HEK293T (cell line): ENCODE data around the gene MEGF6.

Source experiments
- CTCF ChIA-PET: fragments of 350-600 bp; formaldehyde crosslinking; extraction: SDS; loops from one replicate; lab custom pipeline; 2021; ENCODE audit warnings: antibody characterized with exemption, inconsistent platforms; lab: Yijun Ruan, JAX
- POLR2A ChIA-PET: fragments of 350-600 bp; formaldehyde crosslinking; extraction: SDS; loops from one replicate; lab custom pipeline; 2020; ENCODE audit warnings: antibody characterized with exemption, inconsistent platforms; lab: Yijun Ruan, JAX
- DNase-seq: peaks from one replicate; pipeline ENCODE4 v3.0.0; 2012; ENCODE audit warnings: mixed read lengths; ENCODE audit errors: extremely low spot score
- ARNT ChIP-seq: fragments of 450-650 bp; IDR thresholded peaks from 2 replicates; pipeline ENCODE4 v1.6.1; 2017; ENCODE audit warnings: mild to moderate bottlenecking
- BHLHE40 ChIP-seq: fragments of 450-650 bp; IDR thresholded peaks from 2 replicates; pipeline ENCODE4 v1.6.1; 2016; ENCODE audit warnings: mild to moderate bottlenecking, moderate library complexity, borderline replicate concordance
- CTBP1 ChIP-seq: fragments of 450-650 bp; IDR thresholded peaks from 2 replicates; pipeline ENCODE4 v1.6.1; 2016; ENCODE audit warnings: borderline replicate concordance
- ELF4 ChIP-seq: fragments of 450-650 bp; IDR thresholded peaks from 2 replicates; pipeline ENCODE4 v1.6.1; 2017; ENCODE audit warnings: antibody characterized with exemption
- FOXA1 ChIP-seq: fragments of 450-650 bp; IDR thresholded peaks from 2 replicates; pipeline ENCODE4 v1.6.1; 2016; ENCODE audit warnings: mild to moderate bottlenecking
- FOXK2 ChIP-seq: fragments of 450-650 bp; IDR thresholded peaks from 2 replicates; pipeline ENCODE4 v1.6.1; 2016; ENCODE audit warnings: mild to moderate bottlenecking
- FOXM1 ChIP-seq: fragments of 450-650 bp; IDR thresholded peaks from 2 replicates; pipeline ENCODE4 v1.6.1; 2017; ENCODE audit warnings: mild to moderate bottlenecking, borderline replicate concordance
- HDGF ChIP-seq: fragments of 450-650 bp; IDR thresholded peaks from 2 replicates; pipeline ENCODE4 v1.6.1; 2017; ENCODE audit warnings: antibody characterized with exemption, borderline replicate concordance
- L3MBTL2 ChIP-seq: fragments of 450-650 bp; conservative IDR thresholded peaks from 2 replicates; pipeline ENCODE4 v1.6.1; 2016; ENCODE audit warnings: mild to moderate bottlenecking
- LEF1 ChIP-seq: fragments of 450-650 bp; IDR thresholded peaks from 2 replicates; pipeline ENCODE4 v1.6.1; 2017; ENCODE audit warnings: mild to moderate bottlenecking, borderline replicate concordance
- NFRKB ChIP-seq: fragments of 450-650 bp; IDR thresholded peaks from 2 replicates; pipeline ENCODE4 v1.6.1; 2016; ENCODE audit warnings: mild to moderate bottlenecking, moderate library complexity
- SP1 ChIP-seq: fragments of 450-650 bp; IDR thresholded peaks from 2 replicates; pipeline ENCODE4 v1.6.1; 2017
- SUZ12 ChIP-seq: fragments of 450-650 bp; IDR thresholded peaks from 2 replicates; pipeline ENCODE4 v1.6.1; 2016; ENCODE audit warnings: mild to moderate bottlenecking
- TARDBP ChIP-seq: fragments of 450-650 bp; IDR thresholded peaks from 2 replicates; pipeline ENCODE4 v1.6.1; 2016
- ZNF384 ChIP-seq: fragments of 450-650 bp; IDR thresholded peaks from 2 replicates; pipeline ENCODE4 v1.6.1; 2016
- TF ChIP-seq, protein P1 (sequence below): fragments of 450-650 bp; IDR thresholded peaks from 2 replicates; pipeline ENCODE4 v1.6.1; 2016

Gene MEGF6

GRCh38 chr1:3529099-3529729 is 82.1 kb downstream of the MEGF6 start:
- TF ChIP-seq, protein P1, sequence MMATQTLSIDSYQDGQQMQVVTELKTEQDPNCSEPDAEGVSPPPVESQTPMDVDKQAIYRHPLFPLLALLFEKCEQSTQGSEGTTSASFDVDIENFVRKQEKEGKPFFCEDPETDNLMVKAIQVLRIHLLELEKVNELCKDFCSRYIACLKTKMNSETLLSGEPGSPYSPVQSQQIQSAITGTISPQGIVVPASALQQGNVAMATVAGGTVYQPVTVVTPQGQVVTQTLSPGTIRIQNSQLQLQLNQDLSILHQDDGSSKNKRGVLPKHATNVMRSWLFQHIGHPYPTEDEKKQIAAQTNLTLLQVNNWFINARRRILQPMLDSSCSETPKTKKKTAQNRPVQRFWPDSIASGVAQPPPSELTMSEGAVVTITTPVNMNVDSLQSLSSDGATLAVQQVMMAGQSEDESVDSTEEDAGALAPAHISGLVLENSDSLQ = no peak
- no peak for TF ChIP-seq L3MBTL2
- no peak for TF ChIP-seq ARNT
- no peak for TF ChIP-seq LEF1
- no peak for TF ChIP-seq BHLHE40
- no peak for TF ChIP-seq ELF4
- no peak for TF ChIP-seq FOXA1
- TF ChIP-seq FOXK2 = no peak
- no peak for TF ChIP-seq FOXM1
- no peak for TF ChIP-seq SUZ12
- TF ChIP-seq SP1 = no peak
- no peak for TF ChIP-seq HDGF
- TF ChIP-seq CTBP1 = no peak
- no peak for TF ChIP-seq NFRKB
- TF ChIP-seq ZNF384 = no peak
- TF ChIP-seq TARDBP = no peak
- DNase-seq = no peak
- ChIA-PET CTCF (interaction anchor here (0.6 kb wide), 2 partner anchors 190 to 1215 kb away, joined by 3 to 4 read pairs; no protein-coding TSS in a partner anchor), POLR2A (no interaction called here)

DNA sequence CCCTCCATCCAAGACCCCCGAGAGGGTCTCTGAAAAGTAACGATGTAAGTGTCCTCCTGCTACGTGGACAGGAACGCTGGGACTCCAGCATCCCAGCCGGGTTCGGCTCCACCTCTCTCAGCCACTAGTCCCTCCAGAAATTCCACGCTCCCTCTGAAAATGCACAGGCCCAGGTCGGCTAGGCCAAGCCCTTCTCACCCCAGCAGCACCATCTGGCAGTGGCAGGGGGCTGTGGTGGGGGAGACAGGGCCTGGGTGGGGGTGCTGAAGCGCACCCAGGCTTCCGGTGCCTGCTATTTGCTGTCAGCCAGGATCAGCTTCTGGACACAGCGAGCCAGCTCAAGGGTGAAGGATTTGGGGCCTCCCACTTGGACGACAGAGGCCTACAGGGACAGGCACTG is 83.5 kb downstream of the MEGF6 start:
- POLR2A ChIA-PET = no interaction called here
- DNase-seq = no peak
- TF ChIP-seq ELF4 (no peak), LEF1 (no peak), ARNT (no peak), BHLHE40 (no peak), FOXK2 (no peak), NFRKB (no peak), SP1 (no peak)
- CTCF ChIA-PET = no interaction called here

DNA sequence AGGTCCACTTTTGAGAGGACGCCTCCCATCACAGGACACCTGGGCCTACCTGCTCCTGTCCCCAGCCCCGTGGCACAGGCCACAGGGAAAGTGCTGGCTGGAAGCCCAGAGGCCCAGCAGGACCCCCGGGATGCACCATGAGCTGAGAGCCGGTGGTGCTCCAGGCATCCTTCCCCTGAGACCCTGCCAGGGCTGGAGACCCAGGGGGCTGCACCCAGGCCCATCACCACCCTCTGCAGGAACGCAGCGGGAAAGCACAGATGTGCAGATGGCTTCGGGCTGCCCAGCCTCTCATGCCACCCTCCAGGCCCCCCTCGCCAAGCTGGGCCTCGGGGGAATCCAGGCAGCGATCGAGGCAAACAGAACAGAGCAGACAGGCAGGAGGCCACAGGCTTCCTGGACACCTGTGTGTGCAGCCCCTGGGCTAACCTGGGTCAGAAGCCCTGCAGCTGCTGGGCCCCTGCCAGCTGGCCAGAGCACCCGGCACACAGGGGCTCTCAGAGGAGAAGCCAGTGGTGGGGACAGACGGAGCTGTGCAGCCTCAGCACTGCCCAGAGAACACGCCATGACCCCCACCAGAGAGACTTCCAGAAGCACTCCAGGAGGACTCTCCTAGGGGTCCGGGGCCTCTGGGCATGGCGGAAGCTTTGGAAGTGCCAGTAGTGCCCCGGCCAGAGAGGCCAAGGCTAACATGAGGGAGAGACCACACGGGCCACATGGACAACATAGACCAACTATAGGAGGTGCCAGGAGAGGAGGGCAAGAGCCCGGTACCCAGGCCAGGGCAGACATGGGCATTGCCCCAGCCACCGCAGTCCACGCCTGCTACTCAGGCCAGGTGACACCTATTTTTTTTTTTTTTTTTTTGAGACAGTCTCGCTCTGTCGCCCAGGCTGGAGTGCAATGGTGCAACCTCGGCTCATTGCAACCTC is 85.5 kb downstream of the MEGF6 start:
- no peak for DNase-seq
- POLR2A ChIA-PET = no interaction called here
- CTCF ChIA-PET = no interaction called here
- TF ChIP-seq SUZ12 (no peak), NFRKB (no peak), ARNT (no peak), HDGF (no peak), CTBP1 (no peak), ZNF384 (no peak), ELF4 (no peak), SP1 (no peak), FOXK2 (no peak), TARDBP (no peak), FOXA1 (no peak), FOXM1 (no peak), BHLHE40 (no peak), LEF1 (no peak), L3MBTL2 (no peak)
- TF ChIP-seq, protein P1 = no peak

- DNase-seq = no peak
- ChIA-PET CTCF (no interaction called here), POLR2A (no interaction called here)
- no peak for TF ChIP-seq LEF1
- TF ChIP-seq TARDBP = no peak
- no peak for TF ChIP-seq FOXA1
- no peak for TF ChIP-seq ARNT
- TF ChIP-seq, protein P1 = no peak
- no peak for TF ChIP-seq SP1
- TF ChIP-seq NFRKB = no peak
- TF ChIP-seq SUZ12 = no peak
- no peak for TF ChIP-seq HDGF
- no peak for TF ChIP-seq ELF4
- TF ChIP-seq CTBP1 = no peak
- TF ChIP-seq FOXK2 = no peak
Observed at GRCh38 chr1:3524556-3525203, 86.6 kb downstream of the MEGF6 start.

DNA sequence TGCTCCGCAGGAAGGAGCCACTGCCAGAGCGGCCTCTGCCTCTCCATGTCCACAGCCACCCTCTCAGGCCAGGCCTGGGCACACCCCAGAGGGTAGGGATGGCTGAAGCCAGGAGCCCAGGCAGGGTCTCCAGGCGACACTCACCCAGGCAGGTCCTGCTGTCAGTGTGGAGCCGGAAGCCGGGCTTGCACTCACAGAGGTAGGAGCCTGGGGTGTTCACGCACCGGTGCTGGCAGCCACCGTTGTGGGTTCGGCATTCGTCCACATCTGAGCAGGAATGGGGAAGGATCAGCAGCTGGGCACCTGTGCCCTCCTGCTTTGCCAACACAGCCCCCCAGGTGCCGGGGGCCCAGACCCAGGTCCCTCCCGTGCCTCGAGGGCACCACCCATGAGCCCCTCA is 87.3 kb downstream of the MEGF6 start:
- POLR2A ChIA-PET = no interaction called here
- TF ChIP-seq, protein P1 = no peak
- TF ChIP-seq LEF1 = no peak
- no peak for TF ChIP-seq SUZ12
- TF ChIP-seq FOXA1 = no peak
- TF ChIP-seq TARDBP = no peak
- TF ChIP-seq L3MBTL2 = no peak
- TF ChIP-seq FOXM1 = no peak
- TF ChIP-seq FOXK2 = no peak
- no peak for TF ChIP-seq ELF4
- TF ChIP-seq ZNF384 = no peak
- TF ChIP-seq ARNT = no peak
- no peak for TF ChIP-seq BHLHE40
- no peak for TF ChIP-seq NFRKB
- TF ChIP-seq SP1 = no peak
- no peak for TF ChIP-seq CTBP1
- no peak for TF ChIP-seq HDGF
- no peak for DNase-seq
- CTCF ChIA-PET = no interaction called here
